ENCODE data around the gene NEXMIF.

GRCh38 chrX:74923942-74924448 lies 1.3 kb downstream of the NEXMIF start:
- TF ChIP-seq CTCF (IDR thresholded peaks at IDR 0.05) (no peak), IRF3 (IDR thresholded peaks at IDR 0.05; ENCODE audit: low read depth, low read length) (no peak)
